Endodermal cell (in vitro differentiated cells): ENCODE results near the gene CHRD. TPM values are rescaled to one million over a fixed set of nuclear protein-coding genes. Genes with fewer than 3 reads are reported as not detected.

Experiments used
- DNase-seq: peaks from one replicate; pipeline ENCODE4 v3.0.0-alpha.2; 2017
- H3K27ac ChIP-seq: 2 replicates; pipeline ENCODE4 v1.5.1; 2013; ENCODE audit warnings: mild to moderate bottlenecking, low read depth, low read length, moderate library complexity
- H3K27me3 ChIP-seq: 2 replicates; pipeline ENCODE4 v1.6.1; 2013; ENCODE audit warnings: mild to moderate bottlenecking, low read length, moderate library complexity; ENCODE audit not compliant: insufficient read depth, control insufficient read depth, poor library complexity, severe bottlenecking
- H3K36me3 ChIP-seq: 2 replicates; pipeline ENCODE4 v1.7.0; 2013; ENCODE audit warnings: mild to moderate bottlenecking, low read length, moderate library complexity; ENCODE audit not compliant: control insufficient read depth, insufficient read depth
- H3K4me1 ChIP-seq: one replicate; pipeline ENCODE4 v1.7.0; 2013; ENCODE audit warnings: low read length; ENCODE audit not compliant: control insufficient read depth, insufficient read depth
- H3K4me3 ChIP-seq: 2 replicates; pipeline ENCODE4 v1.5.1; 2013; ENCODE audit warnings: mild to moderate bottlenecking, low read length, moderate library complexity
- H3K9ac ChIP-seq: 2 replicates; pipeline ENCODE4 v1.6.1; 2013; ENCODE audit warnings: mild to moderate bottlenecking, low read length, moderate library complexity; ENCODE audit not compliant: poor library complexity, severe bottlenecking; ENCODE audit errors: extremely low read depth
- H3K9me3 ChIP-seq: 2 replicates; pipeline ENCODE4 v1.6.1; 2013; ENCODE audit warnings: mild to moderate bottlenecking, low read length, moderate library complexity; ENCODE audit not compliant: control insufficient read depth
- H3K27ac Mint-ChIP-seq: 2 replicates; pipeline ENCODE4 v1.8.0; 2020; ENCODE audit warnings: mixed read lengths
- H3K27me3 Mint-ChIP-seq: 2 replicates; pipeline ENCODE4 v1.8.0; 2021; ENCODE audit warnings: mild to moderate bottlenecking, mixed read lengths; ENCODE audit not compliant: insufficient read depth
- H3K36me3 Mint-ChIP-seq: 2 replicates; pipeline ENCODE4 v1.8.0; 2020; ENCODE audit warnings: low read depth, mixed read lengths
- H3K4me1 Mint-ChIP-seq: 2 replicates; pipeline ENCODE4 v1.8.0; 2020; ENCODE audit warnings: mixed read lengths
- H3K4me3 Mint-ChIP-seq: 2 replicates; pipeline ENCODE4 v1.8.0; 2020; ENCODE audit warnings: mild to moderate bottlenecking, moderate library complexity, mixed read lengths
- H3K9me3 Mint-ChIP-seq: 2 replicates; pipeline ENCODE4 v1.8.0; 2020; ENCODE audit warnings: mild to moderate bottlenecking, mixed read lengths
- CTCF ChIP-seq: fragments of 200-600 bp; sonication (generic); conservative IDR thresholded peaks from 2 replicates; pipeline ENCODE4 v1.5.0; 2021; ENCODE audit warnings: antibody characterized with exemption, mild to moderate bottlenecking
- WGBS, 2 experiments: methylation state at CpG; one replicate each; pipeline versions ENCODE4 v1.1.5 to v1.1.7; 2013; ENCODE audit warnings: missing lambda C conversion rate in 2 of 2, mixed read lengths in 1 of 2; ENCODE audit not compliant: insufficient coverage in 1 of 2, insufficient read length in 1 of 2; 5-methylcytosine and 5-hydroxymethylcytosine counted together
- total RNA-seq, 2 donors: library from RNA; stranded (reverse); fragmentation: NEBNext Ultra II Directional in 1 of 2; extraction: Animal tissue kit (Norgen Biotek cat#: 25700) in 1 of 2; gene quantifications; 2 replicates in 1 of 2; 3 replicates in 1 of 2; pipeline ENCODE4 v1.2.1, GENCODE V29; 2021

The CHRD gene
- total RNA-seq, 2 donors from 2014 or later, result 5.0 to 17.4 TPM

GRCh38 chr3:184347321-184348056 lies 32.4 kb upstream of the CHRD start:
- Histone ChIP-seq H3K4me1 (peaks cover 9% of the 10 kb centered on the region), H3K9ac (no peak overlapping the region), H3K27me3 (no peaks in the 10 kb centered on the region), H3K36me3 (peaks cover 40% of the 10 kb centered on the region), H3K9me3 (no peaks in the 10 kb centered on the region), H3K27ac (no peak overlapping the region), H3K4me3 (no peak overlapping the region)
- peaks cover 35% of the 10 kb centered on the region for H3K4me1 Mint-ChIP-seq
- H3K27ac Mint-ChIP-seq, result no peak overlapping the region
- H3K4me3 Mint-ChIP-seq, result no peak overlapping the region
- no peaks in the 10 kb centered on the region for H3K27me3 Mint-ChIP-seq
- DNase-seq, result no peak
- no peaks in the 10 kb centered on the region for H3K9me3 Mint-ChIP-seq
- peaks cover 40% of the 10 kb centered on the region for H3K36me3 Mint-ChIP-seq
- TF ChIP-seq CTCF, result no peak
- 92 to 94% methylated on average over 12 of the region's 12 CpGs for WGBS, 2 experiments

GRCh38 chr3:184348057-184348382 lies 31.8 kb upstream of the CHRD start:
- Mint-ChIP-seq H3K4me1 (peaks cover 38% of the 10 kb centered on the region), H3K27me3 (no peaks in the 10 kb centered on the region), H3K9me3 (no peaks in the 10 kb centered on the region), H3K4me3 (no peak overlapping the region), H3K36me3 (peaks cover 39% of the 10 kb centered on the region), H3K27ac (no peak overlapping the region)
- 83 to 94% methylated on average over 4 of the region's 4 CpGs for WGBS, 2 experiments
- no peak overlapping the region for H3K4me3 ChIP-seq
- no peak overlapping the region for H3K9ac ChIP-seq
- H3K9me3 ChIP-seq, result no peaks in the 10 kb centered on the region
- H3K27me3 ChIP-seq, result no peaks in the 10 kb centered on the region
- no peak for TF ChIP-seq CTCF
- no peak overlapping the region for H3K27ac ChIP-seq
- no peak for DNase-seq
- peaks cover 43% of the 10 kb centered on the region for H3K36me3 ChIP-seq
- peaks cover 12% of the 10 kb centered on the region for H3K4me1 ChIP-seq

DNA sequence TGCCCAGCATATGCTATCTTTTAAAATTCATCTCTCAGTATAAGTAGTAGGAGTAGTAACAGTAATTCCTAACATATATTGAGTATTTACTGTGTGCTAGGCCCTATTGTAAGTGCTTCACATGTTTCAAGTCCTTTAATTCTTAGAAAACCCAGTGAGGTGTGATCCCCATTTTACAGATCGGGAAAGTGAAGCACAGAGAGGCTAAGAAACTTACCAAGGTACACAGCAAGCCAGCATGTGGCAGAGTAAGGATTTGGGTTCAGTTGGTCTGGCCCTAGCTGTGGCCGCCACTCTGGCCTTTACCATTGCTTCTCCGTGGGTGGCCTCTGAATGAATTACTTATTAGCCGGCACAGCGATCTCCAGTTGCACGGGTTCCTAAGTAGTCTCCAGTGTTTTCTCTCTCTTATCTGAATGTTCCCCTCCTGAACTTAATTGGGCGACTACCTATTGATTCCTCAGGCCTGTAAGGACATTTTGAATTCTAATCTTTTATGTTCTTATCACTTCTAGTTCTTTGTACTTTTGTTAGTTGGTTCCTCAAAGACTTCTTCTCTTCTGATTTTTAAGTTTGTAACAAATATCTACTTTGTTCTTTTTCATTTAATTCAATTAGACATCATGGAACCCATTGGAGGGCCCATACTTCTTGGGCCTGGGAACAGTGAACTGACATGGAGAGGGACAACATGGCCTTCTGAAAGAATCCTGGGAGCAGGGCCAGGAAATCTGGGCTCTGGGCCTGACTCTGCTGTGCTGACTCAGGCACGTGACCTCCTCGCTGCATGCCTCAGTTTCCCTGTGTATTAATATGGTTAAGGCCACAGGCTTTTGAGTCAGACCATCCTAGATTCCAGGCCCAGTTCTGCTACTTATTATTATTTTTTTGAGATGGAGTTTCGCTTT lies 30.0 kb upstream of the CHRD start:
- Histone ChIP-seq H3K36me3 (peaks cover 40% of the 10 kb centered on the region), H3K4me3 (no peak overlapping the region), H3K27me3 (no peaks in the 10 kb centered on the region), H3K27ac (no peak overlapping the region), H3K9ac (no peak overlapping the region), H3K4me1 (peaks cover 12% of the 10 kb centered on the region), H3K9me3 (no peaks in the 10 kb centered on the region)
- Mint-ChIP-seq H3K9me3 (no peaks in the 10 kb centered on the region), H3K4me3 (no peak overlapping the region), H3K4me1 (peaks cover 38% of the 10 kb centered on the region), H3K36me3 (peaks cover 36% of the 10 kb centered on the region), H3K27me3 (no peaks in the 10 kb centered on the region), H3K27ac (no peak overlapping the region)
- WGBS, 2 experiments, result 94 to 95% methylated on average over 9 to 10 of the region's 10 CpGs
- no peak for DNase-seq
- no peak for TF ChIP-seq CTCF
